Ovary (tissue), 9 donors: ENCODE data around the gene KANSL1L. TPM values are rescaled to one million over a fixed set of nuclear protein-coding genes. Genes with fewer than 3 reads are reported as not detected.
A peak's percentile ranks its signal among the peaks of the same experiment; 100 is the strongest.

Source experiments
- DNase-seq, 5 donors: peaks; one replicate each; pipeline ENCODE4 v3.0.0-alpha.2; 2019 to 2020
- H3K27ac ChIP-seq, 2 donors: fragments of 200-600 bp; one replicate each; pipeline versions ENCODE4 v1.5.1 to v1.8.0; 2019 to 2022
- H3K27me3 ChIP-seq: fragments of 200-600 bp; one replicate; pipeline ENCODE4 v1.8.0; 2022
- H3K36me3 ChIP-seq: fragments of 200-600 bp; sonication (generic); one replicate; pipeline ENCODE4 v1.5.1; 2019
- H3K4me1 ChIP-seq: one replicate; pipeline ENCODE4 v1.8.1; 2013; ENCODE audit warnings: mild to moderate bottlenecking, moderate library complexity; ENCODE audit not compliant: insufficient read depth
- H3K4me3 ChIP-seq: fragments of 200-600 bp; sonication (generic); one replicate; pipeline ENCODE4 v1.5.1; 2017
- H3K9me3 ChIP-seq, 2 donors: fragments of 200-600 bp in 1 of 2; sonication (generic) in 1 of 2; one replicate each; pipeline versions ENCODE4 v1.5.1 to v1.8.1; 2013 to 2019; ENCODE audit warnings: mild to moderate bottlenecking in 1 of 2, moderate library complexity in 1 of 2
- EP300 ChIP-seq: sonication (generic); formaldehyde crosslinking; IDR thresholded peaks from one replicate; pipeline ENCODE4 v1.6.1; 2017; ENCODE audit warnings: antibody characterized with exemption
- POLR2A ChIP-seq: fragments of 450-650 bp; IDR thresholded peaks from one replicate; pipeline ENCODE4 v1.6.1; 2017; ENCODE audit warnings: antibody characterized with exemption, mild to moderate bottlenecking, moderate library complexity
- WGBS, 3 donors: extraction: QIAGEN DNeasy Blood & Tissue Kit in 1 of 3; methylation state at CpG; one replicate each; pipeline versions ENCODE4 v1.1.5 to v1.1.7; 2013 to 2017; 5-methylcytosine and 5-hydroxymethylcytosine counted together
- intact Hi-C, 4 donors: fragments of 100-400 bp; cut with DNase I; formaldehyde crosslinking; loops; one replicate each; pipeline versions ENCODE4 v1.11.0 to v1.15.1; 2022 to 2023
- polyA plus RNA-seq, 2 donors: library from polyadenylated mRNA; stranded (reverse); fragments of 200-250 nt in 1 of 2; fragments of 350-450 nt in 1 of 2; fragmentation: Illumina TruSeq in 1 of 2; extraction: RNeasy Lipid Tissue Mini Kit (QIAGEN cat#74804) in 1 of 2; gene quantifications; one replicate each; pipeline ENCODE4 v1.2.3, GENCODE V29; 2013 to 2014
- total RNA-seq, 7 donors: library from RNA; depleted of rRNA in 2 of 7; stranded (reverse); fragments of >200 nt in 2 of 7; fragmentation: NEBNext Ultra II Directional in 3 of 7; extraction: Animal tissue kit (Norgen Biotek cat#: 25700) in 3 of 7; gene quantifications; one replicate each; pipeline versions ENCODE4 v1.1.0 to v1.2.4, GENCODE V29; 2016 to 2023
- TF ChIP-seq, protein P1 (sequence below), 3 donors: fragments of 450-650 bp in 2 of 3; fragments of 200-600 bp in 1 of 3; IDR thresholded peaks; one replicate each; pipeline versions ENCODE4 v1.5.1 to v1.8.0; 2016 to 2022; ENCODE audit warnings: antibody characterized with exemption in 3 of 3, mild to moderate bottlenecking in 1 of 3
- donor health status: DM: no; HTN: no; CAD: no; lungs with moderate emphysema.
- donor health status: DM: no; HTN: no; CAD: no.
- donor health status: Bipolar disorder and iron deficiency.
- donor health status: DM: yes; HTN: yes; CAD: no.
- donor health status: DM: no; HTN: no; CAD: no.
- donor health status: DM: yes; HTN: yes; CAD: no.

KANSL1L gene
- total and polyA plus RNA-seq, 9 donors = 20.5 to 47.1 (median 36.1) TPM

DNA sequence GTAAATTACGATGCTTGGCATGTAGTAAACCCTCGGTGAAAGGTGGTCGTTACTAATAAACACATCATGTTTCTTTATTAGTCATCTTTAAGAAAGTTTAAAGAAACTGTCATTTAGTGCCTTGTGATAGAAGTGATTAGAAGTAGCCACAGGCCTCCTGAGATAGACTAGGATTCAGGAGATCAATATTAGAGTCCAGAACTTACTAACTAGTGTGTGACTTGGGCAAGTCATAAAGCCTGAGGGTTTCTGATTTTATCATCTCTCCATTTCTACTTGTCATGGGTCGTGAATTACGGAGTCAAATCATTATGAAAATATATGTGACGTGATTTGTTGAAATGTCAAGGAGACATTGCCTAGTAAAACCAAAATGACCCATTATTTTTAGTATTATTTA is 162.1 kb downstream of the KANSL1L start:
- TF ChIP-seq POLR2A (no peak), EP300 (no peak)
- TF ChIP-seq, protein P1, sequence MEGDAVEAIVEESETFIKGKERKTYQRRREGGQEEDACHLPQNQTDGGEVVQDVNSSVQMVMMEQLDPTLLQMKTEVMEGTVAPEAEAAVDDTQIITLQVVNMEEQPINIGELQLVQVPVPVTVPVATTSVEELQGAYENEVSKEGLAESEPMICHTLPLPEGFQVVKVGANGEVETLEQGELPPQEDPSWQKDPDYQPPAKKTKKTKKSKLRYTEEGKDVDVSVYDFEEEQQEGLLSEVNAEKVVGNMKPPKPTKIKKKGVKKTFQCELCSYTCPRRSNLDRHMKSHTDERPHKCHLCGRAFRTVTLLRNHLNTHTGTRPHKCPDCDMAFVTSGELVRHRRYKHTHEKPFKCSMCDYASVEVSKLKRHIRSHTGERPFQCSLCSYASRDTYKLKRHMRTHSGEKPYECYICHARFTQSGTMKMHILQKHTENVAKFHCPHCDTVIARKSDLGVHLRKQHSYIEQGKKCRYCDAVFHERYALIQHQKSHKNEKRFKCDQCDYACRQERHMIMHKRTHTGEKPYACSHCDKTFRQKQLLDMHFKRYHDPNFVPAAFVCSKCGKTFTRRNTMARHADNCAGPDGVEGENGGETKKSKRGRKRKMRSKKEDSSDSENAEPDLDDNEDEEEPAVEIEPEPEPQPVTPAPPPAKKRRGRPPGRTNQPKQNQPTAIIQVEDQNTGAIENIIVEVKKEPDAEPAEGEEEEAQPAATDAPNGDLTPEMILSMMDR (IDR thresholded peaks at IDR 0.05) = no peak
- Histone ChIP-seq H3K36me3 (no peaks in the 10 kb centered on the region), H3K4me1 (peaks cover 4% of the 10 kb centered on the region), H3K9me3 (no peaks in the 10 kb centered on the region), H3K4me3 (no peak overlapping the region), H3K27ac (no peak overlapping the region), H3K27me3 (no peaks in the 10 kb centered on the region)
- no peak for DNase-seq
- WGBS, 3 donors = 76 to 78% (median 77%) methylated on average over 6 of the region's 6 CpGs
- intact Hi-C loops = loop anchor here in 1 of 4 donors (10.0 kb wide), 1 partner anchor 186 kb away; no protein-coding TSS in a partner anchor

DNA sequence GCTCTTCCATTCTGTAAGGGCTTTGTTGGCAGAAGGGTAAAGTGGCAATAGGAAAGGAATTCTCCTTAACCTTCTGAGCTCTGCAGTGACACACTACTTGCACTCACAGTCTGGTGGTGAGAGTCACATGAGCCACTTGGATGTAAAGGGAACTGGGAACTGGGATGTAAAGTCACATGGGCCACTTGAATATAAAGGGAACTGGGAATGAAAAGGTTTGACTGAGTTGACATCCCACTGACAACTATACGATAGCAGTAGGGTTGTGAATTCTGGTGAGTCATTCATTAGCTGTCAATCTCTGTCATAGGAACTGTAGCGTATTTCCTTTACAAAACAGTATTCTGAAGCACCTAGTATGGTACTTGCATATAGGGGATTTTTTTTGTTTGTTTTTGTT is 163.3 kb downstream of the KANSL1L start:
- Histone ChIP-seq H3K4me3 (no peak overlapping the region), H3K36me3 (no peaks in the 10 kb centered on the region), H3K9me3 (no peaks in the 10 kb centered on the region), H3K4me1 (peaks cover 4% of the 10 kb centered on the region), H3K27me3 (no peaks in the 10 kb centered on the region), H3K27ac (no peak overlapping the region)
- WGBS, 3 donors = 91 to 95% (median 93%) methylated on average over 2 of the region's 2 CpGs
- DNase-seq = no peak
- TF ChIP-seq POLR2A = no peak
- TF ChIP-seq, protein P1 (IDR thresholded peaks at IDR 0.05) = no peak
- TF ChIP-seq EP300 = no peak
- intact Hi-C loops = loop anchor here in 1 of 4 donors (10.0 kb wide), 1 partner anchor 187 kb away; no protein-coding TSS in a partner anchor

DNA sequence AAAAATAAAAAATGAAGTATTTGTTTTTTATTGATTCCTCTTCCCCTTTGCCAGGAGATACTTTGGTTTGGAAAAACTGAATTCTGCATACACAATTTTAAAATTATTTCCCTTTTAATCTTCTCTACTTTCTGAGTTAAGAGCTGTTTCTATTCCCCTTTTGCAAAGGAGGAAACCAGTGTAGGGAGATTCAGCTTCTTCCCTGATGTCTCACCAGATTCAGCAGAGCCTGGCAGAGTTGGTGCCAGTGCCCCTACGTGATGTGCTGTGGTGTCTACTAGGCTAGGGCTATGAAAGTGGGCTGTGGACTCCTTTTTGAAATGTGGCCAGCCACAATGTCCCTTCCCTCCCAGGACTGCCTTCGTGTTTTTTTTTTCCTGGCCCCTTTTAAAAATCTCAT is 166.3 kb downstream of the KANSL1L start:
- intact Hi-C loops = loop anchor here in 1 of 4 donors (10.0 kb wide), 1 partner anchor 190 kb away; no protein-coding TSS in a partner anchor

DNA sequence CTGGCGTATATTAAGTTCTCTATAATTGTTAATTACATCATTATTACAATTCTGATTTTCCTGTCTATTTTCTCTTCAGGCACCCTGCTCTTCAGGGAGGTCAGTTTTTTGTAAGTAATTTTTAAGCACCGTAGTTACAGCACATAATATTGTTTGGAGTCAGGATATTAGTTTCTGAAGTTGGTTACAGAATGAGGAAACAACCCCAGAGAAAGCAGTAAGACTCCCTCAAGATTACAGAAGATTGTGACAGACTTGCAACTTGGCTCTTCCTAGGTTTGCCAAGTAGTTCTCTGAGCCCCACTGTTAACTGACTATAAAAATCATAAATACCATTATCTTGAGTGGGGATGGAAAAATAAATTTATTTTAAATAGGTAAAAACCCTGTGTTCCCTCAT is 167.8 kb downstream of the KANSL1L start:
- H3K27ac ChIP-seq = no peak overlapping the region
- no peaks in the 10 kb centered on the region for H3K36me3 ChIP-seq
- 18 to 30% (median 20%) methylated on average over 2 of the region's 2 CpGs for WGBS, 3 donors
- H3K9me3 ChIP-seq = no peaks in the 10 kb centered on the region
- peak overlapping the region; percentile 72 for H3K4me3 ChIP-seq
- peaks cover 7% of the 10 kb centered on the region for H3K4me1 ChIP-seq
- intact Hi-C loops = loop anchor here in 1 of 4 donors (10.0 kb wide), 1 partner anchor 191 kb away; no protein-coding TSS in a partner anchor
- no peak for DNase-seq
- no peaks in the 10 kb centered on the region for H3K27me3 ChIP-seq
- TF ChIP-seq POLR2A = no peak
- TF ChIP-seq, protein P1 (IDR thresholded peaks at IDR 0.05) = no peak
- no peak for TF ChIP-seq EP300

More for the DNA sequence above, 166.3 kb downstream of the KANSL1L start:
- TF ChIP-seq POLR2A (no peak), EP300 (no peak)
- TF ChIP-seq, protein P1 (IDR thresholded peaks at IDR 0.05) = no peak
- Histone ChIP-seq H3K4me1 (peaks cover 7% of the 10 kb centered on the region), H3K36me3 (no peaks in the 10 kb centered on the region), H3K27ac (no peak overlapping the region), H3K27me3 (no peaks in the 10 kb centered on the region), H3K4me3 (no peak overlapping the region), H3K9me3 (no peaks in the 10 kb centered on the region)
- 45 to 70% (median 52%) methylated on average over 2 of the region's 2 CpGs for WGBS, 3 donors
- DNase-seq = no peak
